Mucosa of stomach (tissue), 1 donor: ENCODE data around the gene ZNF396.

Experiments used
- H3K27me3 ChIP-seq: one replicate; pipeline ENCODE4 v1.7.0; 2013; ENCODE audit warnings: mild to moderate bottlenecking, low read length; ENCODE audit not compliant: control insufficient read depth, insufficient read depth
- H3K36me3 ChIP-seq: one replicate; pipeline ENCODE4 v1.7.0; 2013; ENCODE audit warnings: low read length; ENCODE audit not compliant: control insufficient read depth, insufficient read depth
- H3K4me1 ChIP-seq: one replicate; pipeline ENCODE4 v1.7.0; 2013; ENCODE audit warnings: mild to moderate bottlenecking, low read length; ENCODE audit not compliant: control insufficient read depth, insufficient read depth
- H3K4me3 ChIP-seq: one replicate; pipeline ENCODE4 v1.7.0; 2013; ENCODE audit warnings: low read length
- H3K9ac ChIP-seq: one replicate; pipeline ENCODE4 v1.7.0; 2013; ENCODE audit warnings: mild to moderate bottlenecking, low read length, moderate library complexity
- H3K9me3 ChIP-seq: one replicate; pipeline ENCODE4 v1.7.0; 2013; ENCODE audit warnings: mild to moderate bottlenecking, low read length, moderate library complexity; ENCODE audit not compliant: control insufficient read depth
- donor health status: Pancreatic carcinoma.

The ZNF396 gene

GRCh38 chr18:35377875-35378573, 887 bp upstream of the ZNF396 start:
- no peaks in the 10 kb centered on the region for H3K27me3 ChIP-seq
- no peaks in the 10 kb centered on the region for H3K36me3 ChIP-seq

DNA sequence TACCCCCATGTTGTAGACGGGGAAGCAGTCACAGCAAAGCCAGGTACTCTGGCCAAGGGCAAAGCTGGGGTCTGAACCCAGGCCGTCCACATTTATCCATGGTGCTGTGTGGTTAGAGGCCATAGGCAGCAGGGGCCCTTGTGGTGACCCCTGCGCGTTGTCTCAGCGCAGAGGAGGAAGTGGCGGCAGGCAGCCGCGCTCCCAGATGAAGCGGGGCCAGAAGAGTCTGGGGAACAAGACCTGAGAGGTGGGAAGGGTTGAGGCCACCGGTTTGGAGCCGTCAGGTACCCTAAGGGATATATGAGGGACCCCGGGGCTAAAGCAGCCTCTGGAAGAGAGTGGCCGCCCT, 770 bp downstream of the ZNF396 start:
- H3K9ac ChIP-seq = peak overlapping the region; percentile 72
- no peaks in the 10 kb centered on the region for H3K36me3 ChIP-seq
- H3K4me3 ChIP-seq = peak overlapping the region; percentile 57
- H3K9me3 ChIP-seq = no peaks in the 10 kb centered on the region
- H3K27me3 ChIP-seq = no peaks in the 10 kb centered on the region
- H3K4me1 ChIP-seq = peaks cover 5% of the 10 kb centered on the region

More at GRCh38 chr18:35377875-35378573, 887 bp upstream of the ZNF396 start:
- peaks cover 5% of the 10 kb centered on the region for H3K4me1 ChIP-seq
- H3K9me3 ChIP-seq = no peaks in the 10 kb centered on the region
- H3K4me3 ChIP-seq = no peak overlapping the region
- H3K9ac ChIP-seq = no peak overlapping the region

- H3K27me3 ChIP-seq = no peaks in the 10 kb centered on the region
- H3K4me1 ChIP-seq = peaks cover 5% of the 10 kb centered on the region
- H3K36me3 ChIP-seq = no peaks in the 10 kb centered on the region
- H3K9ac ChIP-seq = no peak overlapping the region
- no peaks in the 10 kb centered on the region for H3K9me3 ChIP-seq
- no peak overlapping the region for H3K4me3 ChIP-seq
These were observed 2.4 kb downstream of the ZNF396 start for GRCh38 chr18:35374708-35375107.

DNA sequence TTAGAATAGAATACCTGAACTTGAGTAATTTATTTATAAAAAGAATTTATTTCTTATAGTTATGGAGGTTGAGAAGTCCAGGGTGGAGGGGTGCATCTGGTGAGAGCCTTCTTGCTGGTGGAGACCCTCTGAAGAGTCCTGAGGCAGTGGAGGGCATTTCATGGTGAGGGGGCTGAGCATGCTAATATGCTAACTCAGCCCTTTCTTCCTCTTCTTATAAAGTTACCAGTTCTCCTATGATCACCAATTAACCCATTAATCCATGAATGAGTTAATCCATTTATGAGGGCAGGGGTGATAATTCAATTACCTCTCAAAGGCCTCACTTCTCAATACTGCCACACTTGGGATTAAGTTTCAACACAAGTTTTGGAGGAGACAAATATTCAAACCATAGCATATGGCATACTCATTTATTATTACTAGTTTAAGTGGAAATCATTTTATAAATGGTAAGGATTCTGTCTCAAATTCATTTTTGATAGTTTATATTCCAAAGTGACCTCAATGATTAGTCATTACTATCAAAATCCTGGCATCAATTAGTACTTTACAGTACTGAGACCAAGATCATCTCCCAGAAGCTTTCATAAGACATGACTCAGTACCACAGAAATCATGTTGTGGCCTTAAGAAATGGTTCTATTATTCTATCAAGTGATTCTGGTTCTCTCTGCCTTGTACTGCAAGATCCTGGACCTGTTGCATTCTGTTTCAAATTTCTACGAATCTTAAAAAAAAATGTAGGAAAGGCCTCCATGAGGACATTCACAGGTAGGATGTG, 5.5 kb downstream of the ZNF396 start:
- no peaks in the 10 kb centered on the region for H3K36me3 ChIP-seq
- no peak overlapping the region for H3K9ac ChIP-seq
- no peaks in the 10 kb centered on the region for H3K9me3 ChIP-seq
- H3K27me3 ChIP-seq = no peaks in the 10 kb centered on the region
- H3K4me3 ChIP-seq = no peak overlapping the region
- no peaks in the 10 kb centered on the region for H3K4me1 ChIP-seq

DNA sequence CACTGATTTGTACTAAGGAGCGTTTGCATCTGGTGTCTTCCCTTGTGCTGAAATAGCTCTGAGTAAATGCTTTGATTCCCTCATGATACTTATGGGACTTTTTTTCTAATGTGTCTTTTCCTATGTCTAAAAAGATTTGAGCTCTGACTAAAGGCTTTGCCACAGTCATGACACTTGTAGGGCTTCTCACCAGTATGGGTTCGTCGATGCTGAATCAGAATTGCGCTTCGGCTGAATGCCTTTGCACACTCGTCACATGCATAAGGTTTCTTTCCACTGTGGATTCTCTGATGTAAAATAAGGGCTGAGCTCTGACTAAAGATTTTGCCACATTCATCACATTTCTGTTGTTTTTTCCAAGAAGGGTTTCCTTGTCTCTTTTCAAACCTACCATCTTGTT, 8.0 kb downstream of the ZNF396 start:
- H3K9me3 ChIP-seq = no peaks in the 10 kb centered on the region
- no peaks in the 10 kb centered on the region for H3K27me3 ChIP-seq
- no peak overlapping the region for H3K4me3 ChIP-seq
- no peaks in the 10 kb centered on the region for H3K4me1 ChIP-seq
- no peaks in the 10 kb centered on the region for H3K36me3 ChIP-seq
- H3K9ac ChIP-seq = no peak overlapping the region

DNA sequence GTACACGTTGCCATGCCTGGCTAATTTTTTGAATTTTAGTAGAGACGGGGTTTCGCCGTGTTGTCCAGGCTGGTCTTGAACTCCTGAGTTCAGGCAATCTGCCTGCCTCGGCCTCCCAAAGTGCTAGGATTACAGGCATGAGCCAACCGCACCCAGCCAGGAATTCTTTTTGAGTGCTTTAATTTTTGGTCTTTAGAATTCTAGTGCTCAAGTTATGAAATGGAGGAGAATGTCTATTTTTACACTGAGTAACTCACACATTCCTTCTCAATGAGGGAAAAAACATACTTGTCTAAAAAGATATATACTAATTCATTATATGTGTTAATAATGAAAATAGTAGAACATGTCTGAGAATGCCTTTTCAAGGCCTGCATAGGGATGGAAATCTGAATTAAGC, 8.5 kb downstream of the ZNF396 start:
- Histone ChIP-seq H3K9ac (no peak overlapping the region), H3K36me3 (no peaks in the 10 kb centered on the region), H3K9me3 (no peaks in the 10 kb centered on the region), H3K27me3 (no peaks in the 10 kb centered on the region), H3K4me3 (no peak overlapping the region), H3K4me1 (no peaks in the 10 kb centered on the region)

DNA sequence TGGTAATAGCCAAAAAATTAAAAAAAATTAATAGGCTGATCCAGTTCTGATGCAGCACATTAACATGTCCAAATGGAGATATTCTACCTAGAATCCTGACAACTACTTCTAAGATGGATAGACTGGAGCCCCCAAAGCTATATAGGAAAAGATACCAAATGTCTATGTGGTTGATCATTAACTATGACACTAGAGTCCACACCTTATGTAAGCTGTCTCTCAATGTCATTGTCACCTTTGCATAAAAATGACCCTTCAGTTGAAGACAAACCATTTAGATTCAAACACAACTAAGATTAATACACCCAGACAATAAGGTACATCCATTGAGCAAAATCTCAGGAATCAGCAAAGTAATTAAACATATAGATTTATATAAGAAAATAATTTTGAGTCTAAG, 14.6 kb downstream of the ZNF396 start:
- Histone ChIP-seq H3K9ac (no peak overlapping the region), H3K4me3 (no peak overlapping the region)

GRCh38 chr18:35361570-35362321, 15.4 kb downstream of the ZNF396 start:
- no peaks in the 10 kb centered on the region for H3K4me1 ChIP-seq

More for the DNA sequence above, 14.6 kb downstream of the ZNF396 start:
- no peaks in the 10 kb centered on the region for H3K9me3 ChIP-seq
- no peaks in the 10 kb centered on the region for H3K4me1 ChIP-seq
- no peaks in the 10 kb centered on the region for H3K36me3 ChIP-seq
- H3K27me3 ChIP-seq = no peaks in the 10 kb centered on the region

GRCh38 chr18:35355140-35355618, 22.0 kb downstream of the ZNF396 start:
- no peaks in the 10 kb centered on the region for H3K4me1 ChIP-seq
- no peak overlapping the region for H3K4me3 ChIP-seq
- no peak overlapping the region for H3K9ac ChIP-seq
- no peaks in the 10 kb centered on the region for H3K36me3 ChIP-seq
- H3K9me3 ChIP-seq = no peaks in the 10 kb centered on the region
- H3K27me3 ChIP-seq = no peaks in the 10 kb centered on the region

More at GRCh38 chr18:35361570-35362321, 15.4 kb downstream of the ZNF396 start:
- Histone ChIP-seq H3K27me3 (no peaks in the 10 kb centered on the region), H3K4me3 (no peak overlapping the region), H3K36me3 (no peaks in the 10 kb centered on the region), H3K9ac (no peak overlapping the region), H3K9me3 (no peaks in the 10 kb centered on the region)

- H3K27me3 ChIP-seq = no peaks in the 10 kb centered on the region
- no peak overlapping the region for H3K4me3 ChIP-seq
- H3K4me1 ChIP-seq = no peaks in the 10 kb centered on the region
- no peak overlapping the region for H3K9ac ChIP-seq
- no peaks in the 10 kb centered on the region for H3K36me3 ChIP-seq
- H3K9me3 ChIP-seq = no peaks in the 10 kb centered on the region
These were observed 24.4 kb downstream of the ZNF396 start for GRCh38 chr18:35352778-35353177.

DNA sequence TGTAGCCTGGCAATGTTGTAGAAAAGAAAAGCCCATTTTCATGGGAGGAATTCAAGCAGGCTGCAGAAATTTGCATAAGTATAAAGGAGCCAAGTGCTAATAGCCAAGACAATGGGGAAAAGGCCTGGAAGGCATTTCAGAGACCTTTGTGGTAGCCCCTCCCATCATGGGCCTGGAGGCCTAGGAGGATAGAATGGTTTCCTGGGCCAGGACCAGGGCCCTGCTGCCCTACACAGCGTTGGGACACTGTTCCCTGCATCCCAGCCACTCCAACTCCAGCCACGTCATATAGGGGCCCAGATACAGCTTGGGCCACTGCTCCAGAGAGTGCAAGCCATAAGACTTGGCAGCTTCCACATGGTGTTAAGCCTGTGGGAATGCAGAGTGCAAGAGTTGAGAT, 24.9 kb downstream of the ZNF396 start:
- Histone ChIP-seq H3K9me3 (no peaks in the 10 kb centered on the region), H3K27me3 (no peaks in the 10 kb centered on the region), H3K36me3 (no peaks in the 10 kb centered on the region), H3K4me1 (no peaks in the 10 kb centered on the region), H3K4me3 (no peak overlapping the region), H3K9ac (no peak overlapping the region)

DNA sequence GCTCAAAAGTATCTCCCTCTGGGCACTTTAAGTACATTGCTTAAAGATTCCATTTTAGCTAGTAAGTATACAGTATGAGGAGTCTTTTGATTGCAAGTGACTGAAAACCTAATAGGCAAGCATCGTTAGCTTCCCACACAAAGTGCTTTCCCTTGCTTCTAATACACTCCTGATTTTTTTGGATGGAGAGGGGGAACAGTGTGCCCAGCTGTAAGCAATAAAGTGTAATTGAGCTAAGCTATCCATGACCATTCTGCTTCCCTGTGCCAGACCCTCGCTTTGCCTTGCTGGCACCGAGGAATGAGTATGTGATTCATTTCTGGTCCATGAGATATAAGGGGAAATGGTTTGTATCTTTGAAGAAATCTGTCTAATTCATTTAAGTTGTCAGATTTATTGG, 29.1 kb downstream of the ZNF396 start:
- no peaks in the 10 kb centered on the region for H3K9me3 ChIP-seq
- peaks cover 11% of the 10 kb centered on the region for H3K4me1 ChIP-seq
- H3K4me3 ChIP-seq = no peak overlapping the region
- no peaks in the 10 kb centered on the region for H3K27me3 ChIP-seq
- no peak overlapping the region for H3K9ac ChIP-seq
- no peaks in the 10 kb centered on the region for H3K36me3 ChIP-seq
